B cell (primary cell): ENCODE measurements around the gene CDHR3. TPM values are rescaled to one million over a fixed set of nuclear protein-coding genes. Genes with fewer than 3 reads are reported as not detected.

Source experiments
- ATAC-seq: fragments of 200-7000 bp; cut with Tn5 transposase; one replicate; pipeline ENCODE4 v1.10.0; 2021; ENCODE audit warnings: low read depth, mild to moderate bottlenecking, moderate number of reproducible peaks, moderate library complexity
- CTCF ChIA-PET: fragments of 350-600 bp; sonication (Branson Sonifier 250); formaldehyde crosslinking; loops from one replicate; lab custom pipeline; 2021; ENCODE audit warnings: antibody characterized with exemption, inconsistent platforms; lab: Charles Lee
- POLR2A ChIA-PET: fragments of 350-600 bp; sonication (Branson Sonifier 250); formaldehyde crosslinking; loops from one replicate; lab custom pipeline; 2021; ENCODE audit warnings: antibody characterized with exemption; lab: Charles Lee
- DNase-seq: peaks from one replicate; pipeline ENCODE4 v3.0.0; 2013
- H2AFZ ChIP-seq: 2 replicates; pipeline ENCODE4 v1.6.1; 2012; ENCODE audit warnings: mild to moderate bottlenecking, low read depth, low read length; ENCODE audit not compliant: insufficient read depth, poor library complexity, severe bottlenecking
- H3K27ac ChIP-seq, 2 donors: 1 replicate in 1 of 2; 2 replicates in 1 of 2; pipeline ENCODE4 v1.5.1; 2012 to 2013; ENCODE audit warnings: low read length in 2 of 2, mild to moderate bottlenecking in 2 of 2, moderate library complexity in 1 of 2
- H3K27me3 ChIP-seq, 4 experiments: fragments of 200-600 bp in 1 of 4; sonication (generic) in 1 of 4; replicated peaks in 1 of 4; 1 replicate in 2 of 4; 2 replicates in 2 of 4; pipeline versions ENCODE4 v1.6.1 to v1.7.0; 2013 to 2016; ENCODE audit warnings: low read length in 3 of 4, mild to moderate bottlenecking in 2 of 4, mixed read lengths in 1 of 4, moderate library complexity in 1 of 4; ENCODE audit not compliant: insufficient read depth in 4 of 4, control insufficient read depth in 3 of 4; ENCODE audit errors: control extremely low read depth in 1 of 4
- H3K36me3 ChIP-seq, 2 experiments: replicated peaks in 1 of 2; 1 replicate in 1 of 2; 2 replicates in 1 of 2; pipeline versions ENCODE4 v1.6.1 to v1.7.1; 2013; ENCODE audit warnings: low read length in 1 of 2; ENCODE audit not compliant: insufficient read depth in 2 of 2, control insufficient read depth in 1 of 2; ENCODE audit errors: control extremely low read depth in 1 of 2, extremely low read depth in 1 of 2
- H3K4me1 ChIP-seq, 2 donors: fragments of 200-600 bp in 1 of 2; sonication (generic) in 1 of 2; 1 replicate in 1 of 2; 2 replicates in 1 of 2; pipeline versions ENCODE4 v1.5.1 to v1.6.1; 2013 to 2017; ENCODE audit warnings: low read length in 2 of 2; ENCODE audit not compliant: control insufficient read depth in 2 of 2, insufficient read depth in 2 of 2
- H3K4me2 ChIP-seq: replicated peaks from 2 replicates; pipeline ENCODE3; 2012; ENCODE audit warnings: mild to moderate bottlenecking, low read depth, low read length; ENCODE audit not compliant: poor library complexity, severe bottlenecking
- H3K4me3 ChIP-seq, 5 experiments: fragments of 200-600 bp in 1 of 5; sonication (generic) in 1 of 5; 1 replicate in 3 of 5; 2 replicates in 2 of 5; pipeline versions ENCODE4 v1.5.1 to v1.7.0; 2011 to 2016; ENCODE audit warnings: low read length in 4 of 5, mild to moderate bottlenecking in 4 of 5, low read depth in 2 of 5, control low read depth in 1 of 5, moderate library complexity in 1 of 5; ENCODE audit not compliant: insufficient read depth in 1 of 5; ENCODE audit errors: control extremely low read depth in 1 of 5, extremely low read depth in 1 of 5
- H3K79me2 ChIP-seq: fragments of 200-600 bp; sonication (generic); one replicate; pipeline ENCODE4 v1.6.0; 2016; ENCODE audit warnings: low read length; ENCODE audit not compliant: control insufficient read depth, insufficient read depth
- H3K9ac ChIP-seq: fragments of 200-600 bp; sonication (generic); 2 replicates; pipeline ENCODE4 v1.6.1; 2017; ENCODE audit warnings: mild to moderate bottlenecking, low read length, moderate library complexity
- H3K9me3 ChIP-seq, 3 donors: one replicate each; pipeline versions ENCODE4 v1.6.1 to v1.7.1; 2013; ENCODE audit warnings: low read length in 2 of 3; ENCODE audit not compliant: control insufficient read depth in 2 of 3, insufficient read depth in 1 of 3; ENCODE audit errors: control extremely low read depth in 1 of 3
- H4K20me1 ChIP-seq: 2 replicates; pipeline ENCODE4 v1.6.0; 2012; ENCODE audit warnings: mild to moderate bottlenecking, low read length; ENCODE audit not compliant: insufficient read depth, control insufficient read depth, poor library complexity, severe bottlenecking
- H3K27ac Mint-ChIP-seq: one replicate; pipeline ENCODE4 v1.8.0; 2021; ENCODE audit warnings: mixed read lengths
- H3K27me3 Mint-ChIP-seq: one replicate; pipeline ENCODE4 v1.8.0; 2021; ENCODE audit warnings: mixed read lengths
- H3K4me1 Mint-ChIP-seq: one replicate; pipeline ENCODE4 v1.8.0; 2021; ENCODE audit warnings: mixed read lengths
- H3K4me3 Mint-ChIP-seq: one replicate; pipeline ENCODE4 v1.8.0; 2021; ENCODE audit warnings: mixed read lengths
- H3K9me3 Mint-ChIP-seq: one replicate; pipeline ENCODE4 v1.8.0; 2022; ENCODE audit warnings: mixed read lengths; ENCODE audit not compliant: insufficient read depth
- CTCF ChIP-seq: fragments of 200-600 bp; IDR thresholded peaks from one replicate; pipeline ENCODE4 v1.8.0; 2022; ENCODE audit warnings: antibody characterized with exemption, mild to moderate bottlenecking
- EZH2 ChIP-seq: IDR thresholded peaks from 2 replicates; pipeline ENCODE4 v1.6.1; 2012; ENCODE audit warnings: borderline replicate concordance, low read depth, mild to moderate bottlenecking, moderate library complexity, low read length; ENCODE audit not compliant: insufficient read depth, poor library complexity, severe bottlenecking
- WGBS: methylation state at CpG from one replicate; pipeline ENCODE4 v1.1.5; 2013; ENCODE audit warnings: missing lambda C conversion rate; ENCODE audit not compliant: insufficient coverage; 5-methylcytosine and 5-hydroxymethylcytosine counted together
- intact Hi-C: fragments of 100-400 bp; cut with micrococcal nuclease; formaldehyde crosslinking; loops from one replicate; pipeline ENCODE4 v1.10.0; 2022
- polyA plus RNA-seq: library from polyadenylated mRNA; depleted of rRNA; stranded (reverse); fragments of >200 nt; gene quantifications from 2 replicates; pipeline ENCODE4 v1.2.3, GENCODE V29; 2012
- total RNA-seq, 2 donors: library from RNA; stranded (reverse); fragments of 120-200 nt in 1 of 2; gene quantifications; 1 replicate in 1 of 2; 2 replicates in 1 of 2; pipeline versions ENCODE4 v1.2.3 to v1.2.4, GENCODE V29; 2013 to 2022

Gene CDHR3
- total and polyA plus RNA-seq, 2 donors (not counting 1 experiment from before 2014, with no cell fraction given), result 0.34 to 2.6 TPM

- Mint-ChIP-seq H3K27ac (peak overlapping the region; percentile 96), H3K9me3 (no peaks in the 10 kb centered on the region), H3K4me1 (peaks cover 94% of the 10 kb centered on the region), H3K4me3 (peak overlapping the region; percentile 73), H3K27me3 (no peaks in the 10 kb centered on the region)
- Histone ChIP-seq H4K20me1 (no peaks in the 10 kb centered on the region), H3K79me2 (peaks cover 28% of the 10 kb centered on the region), H3K27me3 (no peaks in the 10 kb centered on the region), H3K4me3 (no peak overlapping the region), H3K27ac (peak overlapping the region; percentile 89 to 94), H3K4me1 (peaks cover 92 to 100% of the 10 kb centered on the region in 2 donors), H3K4me2 (peak overlapping the region; percentile 66), H3K9ac (peak overlapping the region; percentile 16), H3K36me3 (no peaks in the 10 kb centered on the region), H2AFZ (no peak overlapping the region), H3K9me3 (peaks cover 0 to 19% (median 1%) of the 10 kb centered on the region in 3 donors)
- POLR2A ChIA-PET, result interaction anchor here (7.3 kb wide), 1 partner anchor 8 kb away, joined by 148 read pairs; no protein-coding TSS in a partner anchor
- TF ChIP-seq EZH2, result no peak
- no peak for TF ChIP-seq CTCF
- ATAC-seq, result no peak
- CTCF ChIA-PET, result interaction anchor here (1.2 kb wide), 1 partner anchor 50 kb away, joined by 3 read pairs; no protein-coding TSS in a partner anchor
- no CpG with 5 or more reads among the region's 2 CpGs for WGBS
- intact Hi-C loops, result loop anchor here (10.0 kb wide), 1 partner anchor 601 kb away; the partner anchor contains the start of gene CCDC71L
- no peak for DNase-seq
Observed at GRCh38 chr7:106063692-106064091, 100.6 kb downstream of the CDHR3 start.

DNA sequence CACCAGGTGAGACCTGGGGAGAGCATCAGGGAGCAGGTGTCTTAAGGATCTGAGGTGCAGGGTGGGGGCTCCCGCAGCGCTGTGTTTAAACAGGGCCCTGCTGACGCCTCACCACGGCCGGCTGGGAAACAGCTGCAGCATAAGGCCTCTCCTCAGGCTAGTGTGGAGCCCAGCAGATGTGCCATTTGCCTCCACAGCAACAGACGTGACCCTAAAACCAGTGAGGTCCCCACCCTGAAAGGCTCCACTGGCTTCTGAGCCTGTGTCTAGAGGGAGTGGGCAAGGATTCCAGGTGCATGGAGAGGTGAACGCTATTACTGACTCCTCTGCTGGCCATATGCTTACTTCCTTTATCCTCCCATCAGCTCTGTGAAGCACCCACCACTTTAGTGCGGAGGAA, 101.3 kb downstream of the CDHR3 start:
- no peaks in the 10 kb centered on the region for H3K36me3 ChIP-seq
- H3K4me3 Mint-ChIP-seq, result peak overlapping the region; percentile 73
- H2AFZ ChIP-seq, result peak overlapping the region; percentile 63
- no peak overlapping the region for H3K9ac ChIP-seq
- peak; percentile 14 for ATAC-seq
- no peaks in the 10 kb centered on the region for H4K20me1 ChIP-seq
- ChIA-PET CTCF (interaction anchor here (1.0 to 1.5 kb wide), 5 partner anchors 9 to 91 kb away, joined by 3 to 7 read pairs (median 5); no protein-coding TSS in a partner anchor), POLR2A (no interaction called here)
- peak overlapping the region; percentile 93 for H3K27ac Mint-ChIP-seq
- TF ChIP-seq EZH2 (no peak), CTCF (no peak)
- no peaks in the 10 kb centered on the region for H3K9me3 Mint-ChIP-seq
- peaks cover 0 to 19% (median 1%) of the 10 kb centered on the region in 3 donors for H3K9me3 ChIP-seq
- no peaks in the 10 kb centered on the region for H3K27me3 Mint-ChIP-seq
- H3K4me1 ChIP-seq, result peaks cover 92 to 100% of the 10 kb centered on the region in 2 donors
- H3K79me2 ChIP-seq, result peaks cover 28% of the 10 kb centered on the region
- 24% methylated on average over 7 of the region's 8 CpGs for WGBS
- peak overlapping the region; percentile 25 to 94 for H3K27ac ChIP-seq
- peak overlapping the region; percentile 66 for H3K4me2 ChIP-seq
- peaks cover 94% of the 10 kb centered on the region for H3K4me1 Mint-ChIP-seq
- no peak for DNase-seq
- no peaks in the 10 kb centered on the region for H3K27me3 ChIP-seq
- H3K4me3 ChIP-seq, result no peak overlapping the region
- intact Hi-C loops, result loop anchor here (10.0 kb wide), 1 partner anchor 600 kb away; the partner anchor contains the start of gene CCDC71L
